ENCODE results near the gene FADS2. TPM values are rescaled to one million over a fixed set of nuclear protein-coding genes. Genes with fewer than 3 reads are reported as not detected.

The FADS2 gene
- total RNA-seq, 1 experiment from 2014 or later: 246 TPM

- ChIA-PET CTCF (interaction anchor here (0.6 to 1.3 kb wide), 3 partner anchors 147 to 213 kb away, joined by 3 to 4 read pairs (median 4); no protein-coding TSS in a partner anchor), POLR2A (ENCODE audit: unreplicated experiment) (interaction anchor here (0.5 kb wide), 1 partner anchor 166 kb away, joined by 5 read pairs; no protein-coding TSS in a partner anchor)
- Histone ChIP-seq H3K9me2 (replicated peaks; ENCODE audit: low read length) (no peaks in the 10 kb centered on the region), H3F3A (ENCODE audit: low read length, unreplicated experiment) (no peaks in the 10 kb centered on the region), H3K9me3 (ENCODE audit: low read length) (no peaks in the 10 kb centered on the region), H3K4me2 (ENCODE audit: low read length) (no peak overlapping the region), H4K20me1 (ENCODE audit: low read length) (no peaks in the 10 kb centered on the region), H2AFZ (ENCODE audit: low read length) (no peak overlapping the region), H3K79me2 (ENCODE audit: low read length) (peaks cover 2% of the 10 kb centered on the region; the same call in 1 of the 2 replicates), H3K9ac (ENCODE audit: low read length) (no peak overlapping the region), H3K4me3 (ENCODE audit: low read length) (no peak overlapping the region), H3K4me1 (ENCODE audit: insufficient read depth, low read length) (peaks cover 2% of the 10 kb centered on the region), H3K27me3 (ENCODE audit: low read length) (no peaks in the 10 kb centered on the region), H3K36me3 (ENCODE audit: low read depth, low read length) (no peaks in the 10 kb centered on the region), H3K27ac (ENCODE audit: low read length) (no peak overlapping the region)
- DNase-seq: no peak
- ATAC-seq: no peak
- intact Hi-C loops (cut with micrococcal nuclease): loop anchor here (5.0 kb wide), 1 partner anchor 67 kb away; no protein-coding TSS in a partner anchor
- no TSS peak for BruUV-seq (replicated peaks)
- TF ChIP-seq EZH2phosphoT487 (IDR thresholded peaks at IDR 0.05; ENCODE audit: borderline replicate concordance, low read length) (no peak), EZH2 (IDR thresholded peaks at IDR 0.05; ENCODE audit: low read length, unreplicated experiment) (no peak), CTCF (conservative IDR thresholded peaks at IDR 0.05; ENCODE audit: low read depth, low read length) (no peak)
Observed at GRCh38 chr11:61895718-61896059, 67.6 kb downstream of the FADS2 start.

- H3K9me3 ChIP-seq (ENCODE audit: low read length): no peaks in the 10 kb centered on the region
- H3F3A ChIP-seq (ENCODE audit: low read length, unreplicated experiment): no peaks in the 10 kb centered on the region
- H3K9me2 ChIP-seq (replicated peaks; ENCODE audit: low read length): no peaks in the 10 kb centered on the region
- no peaks in the 10 kb centered on the region for H3K79me2 ChIP-seq (ENCODE audit: low read length)
- no TSS peak for BruUV-seq (replicated peaks)
- intact Hi-C loops (cut with micrococcal nuclease): loop anchor here (5.0 kb wide), 1 partner anchor 65 kb away; no protein-coding TSS in a partner anchor
- H3K4me3 ChIP-seq (ENCODE audit: low read length): no peak overlapping the region
- H4K20me1 ChIP-seq (ENCODE audit: low read length): no peaks in the 10 kb centered on the region
- H3K36me3 ChIP-seq (ENCODE audit: low read depth, low read length): no peaks in the 10 kb centered on the region
- no peaks in the 10 kb centered on the region for H3K27me3 ChIP-seq (ENCODE audit: low read length)
- CTCF ChIA-PET: interaction anchor here (0.5 to 2.0 kb wide), 4 partner anchors 50 to 211 kb away, joined by 3 to 15 read pairs (median 6); no protein-coding TSS in a partner anchor
- no peaks in the 10 kb centered on the region for H3K4me1 ChIP-seq (ENCODE audit: insufficient read depth, low read length)
- DNase-seq (no peak), ATAC-seq (no peak)
- no peak overlapping the region for H2AFZ ChIP-seq (ENCODE audit: low read length)
- TF ChIP-seq EZH2 (IDR thresholded peaks at IDR 0.05; ENCODE audit: low read length, unreplicated experiment): no peak
- TF ChIP-seq EZH2phosphoT487 (IDR thresholded peaks at IDR 0.05; ENCODE audit: borderline replicate concordance, low read length): no peak
- TF ChIP-seq CTCF (conservative IDR thresholded peaks at IDR 0.05; ENCODE audit: low read depth, low read length): no peak
- no peak overlapping the region for H3K9ac ChIP-seq (ENCODE audit: low read length)
- POLR2A ChIA-PET (ENCODE audit: unreplicated experiment): no interaction called here
- H3K27ac ChIP-seq (ENCODE audit: low read length): no peak overlapping the region
- no peak overlapping the region for H3K4me2 ChIP-seq (ENCODE audit: low read length)
Observed at GRCh38 chr11:61896665-61897386, 68.7 kb downstream of the FADS2 start.
